CD4-positive, alpha-beta T cell (primary cell): ENCODE data around the gene LRRC37A3. TPM values are rescaled to one million over a fixed set of nuclear protein-coding genes. Genes with fewer than 3 reads are reported as not detected.
A peak's percentile ranks its signal among the peaks of the same experiment; 100 is the strongest.
"Not testable (repeated sequence)": the region's sequence is repeated elsewhere in the genome, so short reads cannot be mapped to it uniquely, and the experiment has no call there.

ENCODE experiments used
- ATAC-seq: fragments of 200-7000 bp; cut with Tn5 transposase; one replicate; pipeline ENCODE4 v1.10.0; 2022; ENCODE audit warnings: mild to moderate bottlenecking; ENCODE audit not compliant: poor library complexity
- CTCF ChIA-PET: fragments of 350-600 bp; sonication (Branson Sonifier 250); formaldehyde crosslinking; loops from one replicate; lab custom pipeline; 2021; ENCODE audit warnings: antibody characterized with exemption, inconsistent platforms; lab: Charles Lee
- POLR2A ChIA-PET: fragments of 350-600 bp; sonication (Branson Sonifier 250); formaldehyde crosslinking; loops from one replicate; lab custom pipeline; 2021; ENCODE audit warnings: antibody characterized with exemption, inconsistent platforms; lab: Charles Lee
- DNase-seq, 14 experiments: peaks; one replicate each; pipeline ENCODE4 v3.0.0-alpha.2; 2013 to 2020; ENCODE audit warnings: mixed read lengths in 2 of 14
- H3K27ac ChIP-seq, 2 donors: one replicate each; pipeline versions ENCODE4 v1.5.1 to v1.7.0; 2013; ENCODE audit warnings: low read length in 2 of 2, low read depth in 1 of 2, mild to moderate bottlenecking in 1 of 2
- H3K27me3 ChIP-seq, 2 experiments: 1 replicate in 1 of 2; 2 replicates in 1 of 2; pipeline versions ENCODE4 v1.6.1 to v1.7.0; 2013; ENCODE audit warnings: low read length in 2 of 2, control low read depth in 1 of 2, mild to moderate bottlenecking in 1 of 2, moderate library complexity in 1 of 2; ENCODE audit not compliant: insufficient read depth in 2 of 2, control insufficient read depth in 1 of 2
- H3K36me3 ChIP-seq: one replicate; pipeline ENCODE4 v1.6.1; 2013; ENCODE audit warnings: low read length, control low read depth; ENCODE audit not compliant: insufficient read depth
- H3K4me1 ChIP-seq: one replicate; pipeline ENCODE4 v1.6.1; 2013; ENCODE audit warnings: low read length, control low read depth; ENCODE audit not compliant: insufficient read depth
- H3K4me3 ChIP-seq: one replicate; pipeline ENCODE4 v1.5.1; 2013; ENCODE audit warnings: mild to moderate bottlenecking, low read length, moderate library complexity
- H3K9me3 ChIP-seq, 2 experiments: 1 replicate in 1 of 2; 2 replicates in 1 of 2; pipeline versions ENCODE4 v1.6.1 to v1.7.0; 2013; ENCODE audit warnings: low read length in 2 of 2, mild to moderate bottlenecking in 2 of 2, control low read depth in 1 of 2, moderate library complexity in 1 of 2; ENCODE audit not compliant: control insufficient read depth in 1 of 2, insufficient read depth in 1 of 2
- H3K27ac Mint-ChIP-seq: one replicate; pipeline ENCODE4 v1.8.0; 2020; ENCODE audit warnings: mixed read lengths
- H3K27me3 Mint-ChIP-seq: one replicate; pipeline ENCODE4 v1.8.0; 2021; ENCODE audit warnings: mixed read lengths
- H3K36me3 Mint-ChIP-seq: one replicate; pipeline ENCODE4 v1.8.0; 2021; ENCODE audit warnings: low read depth, mixed read lengths
- H3K4me1 Mint-ChIP-seq: one replicate; pipeline ENCODE4 v1.8.0; 2021; ENCODE audit warnings: low read depth, mixed read lengths
- H3K4me3 Mint-ChIP-seq: one replicate; pipeline ENCODE4 v1.8.0; 2020; ENCODE audit warnings: mild to moderate bottlenecking, mixed read lengths
- H3K9me3 Mint-ChIP-seq: one replicate; pipeline ENCODE4 v1.8.0; 2020; ENCODE audit warnings: mixed read lengths
- CTCF ChIP-seq: fragments of 200-600 bp; IDR thresholded peaks from one replicate; pipeline ENCODE4 v1.8.0; 2022; ENCODE audit warnings: antibody characterized with exemption, mild to moderate bottlenecking
- intact Hi-C, 2 experiments: fragments of 100-400 bp; cut with DNase I in 1 of 2; cut with micrococcal nuclease in 1 of 2; formaldehyde crosslinking; loops; one replicate each; pipeline versions ENCODE4 v1.15.1 to v1.9.0; 2023 to 2025; cut with DNase I, micrococcal nuclease
- total RNA-seq, 174 experiments: library from RNA in 2 of 174; stranded (reverse) in 2 of 174; gene quantifications; one replicate each; pipeline ENCODE4 v1.2.3 and lab custom pipeline; 2021 to 2026

Gene LRRC37A3
- total RNA-seq, 2 experiments from 2014 or later, result 7.6 to 8.0 TPM

- Mint-ChIP-seq H3K27ac (peak overlapping the region; percentile 88), H3K4me1 (peaks cover 66% of the 10 kb centered on the region), H3K36me3 (no peaks in the 10 kb centered on the region), H3K4me3 (no peak overlapping the region), H3K27me3 (no peaks in the 10 kb centered on the region), H3K9me3 (no peaks in the 10 kb centered on the region)
- peaks cover 35% of the 10 kb centered on the region for H3K4me1 ChIP-seq
- H3K4me3 ChIP-seq, result no peak overlapping the region
- intact Hi-C loops, result loop anchor here in 1 of 2 experiments (2.0 to 10.0 kb wide), 3 partner anchors 120 to 187 kb away; no protein-coding TSS in a partner anchor
- no peaks in the 10 kb centered on the region for H3K9me3 ChIP-seq
- no peaks in the 10 kb centered on the region for H3K27me3 ChIP-seq
- ChIA-PET POLR2A (interaction anchor here (0.9 to 2.8 kb wide), 4 partner anchors 11 to 111 kb away, joined by 4 to 24 read pairs (median 6); partner anchors contain the start of genes GNA13 and LRRC37A3), CTCF (interaction anchor here (1.1 to 3.2 kb wide), 2 partner anchors 136 to 173 kb away, joined by 3 to 7 read pairs (median 3); partner anchors contain the start of gene RGS9)
- ATAC-seq (no peak), DNase-seq (no peak)
- no peaks in the 10 kb centered on the region for H3K36me3 ChIP-seq
- no peak for TF ChIP-seq CTCF
- no peak overlapping the region for H3K27ac ChIP-seq
These were observed 45.5 kb upstream of the LRRC37A3 start for GRCh38 chr17:64964796-64965195.

- H3K4me3 Mint-ChIP-seq, H3K9me3 ChIP-seq, H3K4me3 ChIP-seq, H3K27ac ChIP-seq, H3K36me3 Mint-ChIP-seq, H3K27me3 ChIP-seq, H3K36me3 ChIP-seq, H3K9me3 Mint-ChIP-seq, H3K27me3 Mint-ChIP-seq, DNase-seq, ATAC-seq: not testable (repeated sequence)
- peaks cover 58% of the 10 kb centered on the region for H3K4me1 Mint-ChIP-seq
- POLR2A ChIA-PET, result interaction anchor here (1.1 kb wide), 1 partner anchor 93 kb away, joined by 4 read pairs; the partner anchor contains the start of gene GNA13
- intact Hi-C loops, result loop anchor here in 1 of 2 experiments (2.0 to 10.0 kb wide), 4 partner anchors 43 to 187 kb away; no protein-coding TSS in a partner anchor
- H3K4me1 ChIP-seq, result peaks cover 27% of the 10 kb centered on the region
- H3K27ac Mint-ChIP-seq, result peak overlapping the region; percentile 24
- CTCF ChIA-PET, result interaction anchor here (0.7 to 1.4 kb wide), 3 partner anchors 45 to 138 kb away, joined by 3 to 4 read pairs (median 3); partner anchors contain the start of gene LRRC37A3
These were observed 44.5 kb upstream of the LRRC37A3 start for GRCh38 chr17:64963814-64964213.

GRCh38 chr17:64961563-64962378 is 42.5 kb upstream of the LRRC37A3 start:
- not testable (repeated sequence) for H3K27me3 Mint-ChIP-seq, H3K4me3 ChIP-seq, H3K36me3 ChIP-seq, H3K36me3 Mint-ChIP-seq, H3K27me3 ChIP-seq, H3K9me3 Mint-ChIP-seq, H3K9me3 ChIP-seq, H3K27ac ChIP-seq
- ChIA-PET POLR2A (interaction anchor here (1.0 to 1.7 kb wide), 5 partner anchors 9 to 95 kb away, joined by 3 to 9 read pairs (median 6); partner anchors contain the start of genes GNA13 and LRRC37A3), CTCF (interaction anchor here (0.7 to 2.1 kb wide), 11 partner anchors 10 to 175 kb away, joined by 3 to 21 read pairs (median 5); partner anchors contain the start of genes GNA13, LRRC37A3 and RGS9)
- intact Hi-C loops, result loop anchor here in 1 of 2 experiments (2.0 to 10.0 kb wide), 3 partner anchors 41 to 184 kb away; no protein-coding TSS in a partner anchor
- peak overlapping the region; percentile 38 for H3K27ac Mint-ChIP-seq
- H3K4me3 Mint-ChIP-seq, result peak overlapping the region; percentile 5
- TF ChIP-seq CTCF, result peak; percentile 86
- DNase-seq, result peak in 12 of 14 experiments; percentile 10 to 82 (median 44)
- peak; percentile 31 for ATAC-seq
- H3K4me1 ChIP-seq, result peaks cover 14% of the 10 kb centered on the region
- peaks cover 38% of the 10 kb centered on the region for H3K4me1 Mint-ChIP-seq
